ENCODE results near the gene ST6GALNAC3. TPM values are rescaled to one million over a fixed set of nuclear protein-coding genes. Genes with fewer than 3 reads are reported as not detected.

Gene ST6GALNAC3
- total RNA-seq, 2 donors from 2014 or later: 0.28 TPM; not detected in 1

DNA sequence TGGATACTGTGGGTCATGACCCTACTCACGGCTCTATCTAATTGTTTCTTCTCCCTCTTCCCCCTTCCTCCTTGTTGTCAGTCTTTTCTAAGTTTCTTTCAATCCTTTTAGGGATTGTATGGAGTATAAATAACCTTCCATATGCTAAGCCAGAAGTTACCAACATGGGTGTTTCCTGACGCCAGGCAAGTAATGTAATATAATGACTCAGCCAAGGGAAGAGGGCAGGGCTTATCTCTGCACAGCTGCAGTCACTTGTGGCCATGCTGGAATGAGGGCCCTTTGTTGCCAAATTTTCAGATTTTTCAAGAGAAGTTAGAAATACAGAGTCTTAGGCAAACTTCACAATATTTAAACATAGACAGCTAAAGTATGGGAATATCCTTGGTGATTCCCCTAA lies 194.6 kb downstream of the ST6GALNAC3 start:
- Mint-ChIP-seq H3K36me3 (no peaks in the 10 kb centered on the region), H3K9me3 (no peaks in the 10 kb centered on the region), H3K27me3 (peaks cover 0 to 16% of the 10 kb centered on the region in 2 donors), H3K4me3 (peak overlapping the region; percentile 15), H3K27ac (no peak overlapping the region), H3K4me1 (ENCODE audit: low read depth in 2 of 2) (peaks cover 8 to 26% of the 10 kb centered on the region in 2 donors)
- ATAC-seq: no peak
- no peak for DNase-seq (ENCODE audit: low spot score)

DNA sequence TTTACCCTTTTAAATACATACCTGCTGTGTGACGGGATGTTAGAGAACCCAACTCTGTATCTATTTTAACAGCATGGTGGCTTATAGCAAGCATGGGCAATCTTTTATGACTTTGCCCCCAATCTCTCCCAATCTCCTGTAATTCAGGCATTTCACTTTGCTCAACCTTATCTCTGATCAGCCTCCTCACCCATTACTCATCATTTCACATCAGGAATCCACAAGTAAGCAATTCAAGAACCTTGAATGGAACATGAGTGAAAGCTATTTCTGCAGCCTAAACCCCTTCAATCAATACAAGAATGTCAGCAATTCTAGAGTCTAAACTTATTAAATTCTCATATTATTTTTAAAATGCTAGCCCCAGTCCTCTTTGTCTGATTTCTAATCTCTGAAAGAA lies 199.8 kb downstream of the ST6GALNAC3 start:
- H3K36me3 Mint-ChIP-seq: no peaks in the 10 kb centered on the region
- H3K27ac Mint-ChIP-seq: no peak overlapping the region
- H3K4me3 Mint-ChIP-seq: no peak overlapping the region
- H3K9me3 Mint-ChIP-seq: no peaks in the 10 kb centered on the region
- DNase-seq (ENCODE audit: low spot score) (no peak), ATAC-seq (no peak)
- peaks cover 0 to 5% of the 10 kb centered on the region in 2 donors for H3K4me1 Mint-ChIP-seq (ENCODE audit: low read depth in 2 of 2)
- H3K27me3 Mint-ChIP-seq: peaks cover 0 to 10% of the 10 kb centered on the region in 2 donors

- peaks cover 0 to under 1% of the 10 kb centered on the region in 2 donors for H3K4me1 Mint-ChIP-seq (ENCODE audit: low read depth in 2 of 2)
These were observed 200.2 kb downstream of the ST6GALNAC3 start for GRCh38 chr1:76274718-76275117.

GRCh38 chr1:76278711-76279100 lies 204.2 kb downstream of the ST6GALNAC3 start:
- H3K9me3 Mint-ChIP-seq: no peaks in the 10 kb centered on the region
- H3K27ac Mint-ChIP-seq: no peak overlapping the region
- ATAC-seq (no peak), DNase-seq (ENCODE audit: low spot score) (no peak)
- no peaks in the 10 kb centered on the region for H3K4me1 Mint-ChIP-seq (ENCODE audit: low read depth in 2 of 2)
- H3K27me3 Mint-ChIP-seq: no peaks in the 10 kb centered on the region
- H3K36me3 Mint-ChIP-seq: no peaks in the 10 kb centered on the region
- H3K4me3 Mint-ChIP-seq: no peak overlapping the region

More at GRCh38 chr1:76274718-76275117, 200.2 kb downstream of the ST6GALNAC3 start:
- DNase-seq (ENCODE audit: low spot score): no peak
- H3K9me3 Mint-ChIP-seq: no peaks in the 10 kb centered on the region
- ATAC-seq: no peak
- no peak overlapping the region for H3K4me3 Mint-ChIP-seq
- H3K36me3 Mint-ChIP-seq: no peaks in the 10 kb centered on the region
- H3K27me3 Mint-ChIP-seq: peaks cover 0 to 9% of the 10 kb centered on the region in 2 donors
- no peak overlapping the region for H3K27ac Mint-ChIP-seq

- DNase-seq (ENCODE audit: low spot score) (no peak), ATAC-seq (no peak)
- Mint-ChIP-seq H3K36me3 (no peaks in the 10 kb centered on the region), H3K27me3 (no peaks in the 10 kb centered on the region), H3K4me3 (no peak overlapping the region), H3K9me3 (no peaks in the 10 kb centered on the region), H3K27ac (no peak overlapping the region), H3K4me1 (ENCODE audit: low read depth in 2 of 2) (no peaks in the 10 kb centered on the region)
These were observed 204.7 kb downstream of the ST6GALNAC3 start for GRCh38 chr1:76279101-76279748.

GRCh38 chr1:76281306-76281705 lies 206.8 kb downstream of the ST6GALNAC3 start:
- no peaks in the 10 kb centered on the region for H3K27me3 Mint-ChIP-seq

GRCh38 chr1:76284842-76285241 lies 210.3 kb downstream of the ST6GALNAC3 start:
- Mint-ChIP-seq H3K9me3 (no peaks in the 10 kb centered on the region), H3K36me3 (no peaks in the 10 kb centered on the region), H3K4me3 (no peak overlapping the region), H3K27me3 (no peaks in the 10 kb centered on the region), H3K4me1 (ENCODE audit: low read depth in 2 of 2) (no peaks in the 10 kb centered on the region), H3K27ac (no peak overlapping the region)
- DNase-seq (ENCODE audit: low spot score) (no peak), ATAC-seq (no peak)

More at GRCh38 chr1:76281306-76281705, 206.8 kb downstream of the ST6GALNAC3 start:
- Mint-ChIP-seq H3K4me3 (no peak overlapping the region), H3K9me3 (no peaks in the 10 kb centered on the region), H3K27ac (no peak overlapping the region), H3K4me1 (ENCODE audit: low read depth in 2 of 2) (no peaks in the 10 kb centered on the region), H3K36me3 (no peaks in the 10 kb centered on the region)
- no peak for DNase-seq (ENCODE audit: low spot score)
- ATAC-seq: no peak

DNA sequence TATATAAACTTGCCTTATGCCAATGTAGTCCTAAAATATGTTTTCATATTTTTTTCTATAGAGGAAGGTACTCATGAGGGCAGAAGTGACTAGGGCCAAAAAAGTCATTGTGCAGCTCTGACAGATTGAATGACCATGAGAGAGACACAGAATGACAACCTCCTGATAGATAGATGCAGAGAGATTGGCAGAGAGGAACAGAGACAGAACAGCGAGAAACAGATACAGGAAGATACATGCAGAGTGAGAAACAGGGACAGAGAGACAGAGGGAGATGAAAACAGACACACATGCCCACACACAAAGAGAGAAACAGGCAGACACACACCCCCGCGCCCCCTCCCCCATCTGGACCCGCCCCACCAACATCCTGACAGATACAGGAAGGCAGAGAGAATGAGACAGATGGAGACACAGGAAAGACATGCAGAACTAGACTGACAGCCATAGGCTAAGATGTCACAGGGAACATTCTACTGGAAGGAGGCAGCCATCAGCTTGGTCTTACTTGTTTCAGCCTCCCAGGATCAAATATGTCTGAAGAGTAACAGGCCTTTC lies 211.1 kb downstream of the ST6GALNAC3 start:
- H3K4me1 Mint-ChIP-seq (ENCODE audit: low read depth in 2 of 2): no peaks in the 10 kb centered on the region
- no peaks in the 10 kb centered on the region for H3K9me3 Mint-ChIP-seq
- H3K4me3 Mint-ChIP-seq: no peak overlapping the region
- H3K27me3 Mint-ChIP-seq: no peaks in the 10 kb centered on the region
- DNase-seq (ENCODE audit: low spot score) (no peak), ATAC-seq (no peak)
- H3K36me3 Mint-ChIP-seq: no peaks in the 10 kb centered on the region
- no peak overlapping the region for H3K27ac Mint-ChIP-seq

DNA sequence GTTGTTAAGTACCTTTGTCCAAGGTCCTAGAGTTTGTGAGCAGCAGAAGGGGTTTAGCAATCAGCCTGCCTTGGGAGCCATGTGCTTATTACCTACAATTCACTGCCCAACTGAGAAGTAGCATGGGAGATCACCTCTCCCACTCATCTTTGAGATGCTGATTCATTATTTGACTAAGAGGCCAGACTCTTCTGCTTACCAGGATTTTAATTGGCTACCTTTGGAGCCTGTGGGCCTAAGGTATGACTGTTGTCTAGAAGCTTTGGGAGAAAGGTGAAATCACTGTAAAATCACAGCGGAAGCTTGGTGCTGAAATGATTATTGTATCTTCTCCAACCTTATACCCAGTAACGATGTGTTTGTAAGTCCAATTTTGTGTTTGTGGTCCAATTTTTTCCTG lies 213.4 kb downstream of the ST6GALNAC3 start:
- Mint-ChIP-seq H3K27me3 (no peaks in the 10 kb centered on the region), H3K9me3 (no peaks in the 10 kb centered on the region), H3K27ac (no peak overlapping the region), H3K4me3 (no peak overlapping the region), H3K36me3 (no peaks in the 10 kb centered on the region), H3K4me1 (ENCODE audit: low read depth in 2 of 2) (no peaks in the 10 kb centered on the region)
- DNase-seq (ENCODE audit: low spot score) (no peak), ATAC-seq (no peak)

- no peaks in the 10 kb centered on the region for H3K4me1 Mint-ChIP-seq (ENCODE audit: low read depth in 2 of 2)
- ATAC-seq: no peak
These were observed 214.4 kb downstream of the ST6GALNAC3 start for GRCh38 chr1:76288758-76289483.

GRCh38 chr1:76289692-76290091 lies 215.1 kb downstream of the ST6GALNAC3 start:
- Mint-ChIP-seq H3K27ac (no peak overlapping the region), H3K27me3 (no peaks in the 10 kb centered on the region), H3K9me3 (no peaks in the 10 kb centered on the region), H3K4me3 (no peak overlapping the region), H3K36me3 (no peaks in the 10 kb centered on the region), H3K4me1 (ENCODE audit: low read depth in 2 of 2) (no peaks in the 10 kb centered on the region)
- DNase-seq (ENCODE audit: low spot score) (no peak), ATAC-seq (no peak)

More at GRCh38 chr1:76288758-76289483, 214.4 kb downstream of the ST6GALNAC3 start:
- Mint-ChIP-seq H3K27ac (no peak overlapping the region), H3K9me3 (no peaks in the 10 kb centered on the region), H3K4me3 (no peak overlapping the region), H3K27me3 (no peaks in the 10 kb centered on the region), H3K36me3 (no peaks in the 10 kb centered on the region)
- no peak for DNase-seq (ENCODE audit: low spot score)

DNA sequence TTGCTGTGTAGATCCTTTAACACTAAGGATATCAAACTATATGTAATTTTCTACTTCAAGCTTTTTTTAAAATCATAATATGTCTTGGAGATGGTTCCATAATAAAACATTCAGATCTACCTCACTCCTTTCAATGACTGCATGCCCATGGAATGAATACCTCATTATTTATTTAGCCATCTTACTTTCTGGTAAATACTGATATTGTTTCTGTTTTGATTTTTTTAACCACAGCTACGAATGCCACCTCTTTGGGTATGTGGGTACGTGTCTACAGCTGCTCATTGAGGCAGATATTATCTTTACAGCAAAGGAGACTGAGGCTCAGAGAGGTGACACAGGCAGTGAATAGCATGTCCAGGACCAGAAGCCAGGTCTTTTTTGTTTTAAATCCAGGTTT lies 215.7 kb downstream of the ST6GALNAC3 start:
- DNase-seq (ENCODE audit: low spot score) (no peak), ATAC-seq (no peak)
- Mint-ChIP-seq H3K27ac (no peak overlapping the region), H3K36me3 (no peaks in the 10 kb centered on the region), H3K27me3 (no peaks in the 10 kb centered on the region), H3K4me1 (ENCODE audit: low read depth in 2 of 2) (no peaks in the 10 kb centered on the region), H3K4me3 (no peak overlapping the region), H3K9me3 (no peaks in the 10 kb centered on the region)

GRCh38 chr1:76291191-76291590 lies 216.6 kb downstream of the ST6GALNAC3 start:
- H3K4me1 Mint-ChIP-seq (ENCODE audit: low read depth in 2 of 2): no peaks in the 10 kb centered on the region
- H3K4me3 Mint-ChIP-seq: no peak overlapping the region
- H3K27me3 Mint-ChIP-seq: no peaks in the 10 kb centered on the region
- no peaks in the 10 kb centered on the region for H3K36me3 Mint-ChIP-seq
- no peak overlapping the region for H3K27ac Mint-ChIP-seq
- DNase-seq (ENCODE audit: low spot score): no peak
- H3K9me3 Mint-ChIP-seq: no peaks in the 10 kb centered on the region
- no peak for ATAC-seq

GRCh38 chr1:76291737-76292136 lies 217.2 kb downstream of the ST6GALNAC3 start:
- Mint-ChIP-seq H3K27ac (no peak overlapping the region), H3K4me1 (ENCODE audit: low read depth in 2 of 2) (no peaks in the 10 kb centered on the region), H3K36me3 (no peaks in the 10 kb centered on the region), H3K27me3 (no peaks in the 10 kb centered on the region), H3K4me3 (no peak overlapping the region), H3K9me3 (no peaks in the 10 kb centered on the region)
- ATAC-seq (no peak), DNase-seq (ENCODE audit: low spot score) (no peak)
